ENCODE data around the gene PRSS35.
"Not testable (repeated sequence)": the region's sequence is repeated elsewhere in the genome, so short reads cannot be mapped to it uniquely, and the experiment has no call there.

PRSS35 gene

DNA sequence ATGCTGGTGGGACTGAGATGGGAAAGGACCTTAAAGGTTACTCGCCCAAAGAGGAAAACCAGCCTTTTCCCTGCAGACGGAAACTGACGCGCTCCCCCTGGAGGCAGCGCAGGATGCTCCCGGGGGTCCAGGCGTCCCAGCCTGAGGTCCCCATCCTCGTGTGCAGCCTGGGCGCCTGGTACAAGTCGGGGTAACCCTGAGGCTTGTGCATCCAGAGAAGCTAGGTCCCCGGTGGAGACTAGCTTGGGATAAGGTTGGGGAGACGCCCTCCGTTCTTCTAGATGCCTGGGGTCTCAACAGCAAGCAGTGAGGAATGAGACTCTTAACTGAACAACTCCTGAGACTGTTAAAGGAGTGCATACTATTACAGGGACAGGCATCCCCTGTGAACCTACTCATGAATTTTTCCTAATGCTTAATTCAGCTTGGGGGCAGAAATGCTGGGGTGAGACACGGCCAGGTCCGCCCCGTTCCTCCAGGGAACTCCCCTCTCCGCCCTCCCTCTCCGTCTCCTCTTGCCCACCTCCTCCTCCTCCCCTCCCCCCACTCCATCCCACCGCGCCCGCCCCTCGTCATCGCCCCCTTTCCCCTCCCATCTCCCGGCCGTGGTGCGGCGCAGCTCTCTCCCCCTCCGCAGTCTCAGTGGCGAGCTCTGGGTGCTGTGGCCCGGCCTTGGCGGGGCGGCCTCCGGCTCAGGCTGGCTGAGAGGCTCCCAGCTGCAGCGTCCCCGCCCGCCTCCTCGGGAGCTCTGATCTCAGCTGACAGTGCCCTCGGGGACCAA is at the start of gene PRSS35:
TSS of gene PRSS35 (plus strand) at position 634 of the 781 bp plus-strand sequence. CDS start 10,908 bp downstream, outside the sequence.
- DNase-seq (ENCODE audit: low read depth in 2 of 2) = no peak

GRCh38 chr6:83463886-83464285 is 48.4 kb upstream of the PRSS35 start:
- DNase-seq (ENCODE audit: low read depth in 2 of 2) = no peak

DNA sequence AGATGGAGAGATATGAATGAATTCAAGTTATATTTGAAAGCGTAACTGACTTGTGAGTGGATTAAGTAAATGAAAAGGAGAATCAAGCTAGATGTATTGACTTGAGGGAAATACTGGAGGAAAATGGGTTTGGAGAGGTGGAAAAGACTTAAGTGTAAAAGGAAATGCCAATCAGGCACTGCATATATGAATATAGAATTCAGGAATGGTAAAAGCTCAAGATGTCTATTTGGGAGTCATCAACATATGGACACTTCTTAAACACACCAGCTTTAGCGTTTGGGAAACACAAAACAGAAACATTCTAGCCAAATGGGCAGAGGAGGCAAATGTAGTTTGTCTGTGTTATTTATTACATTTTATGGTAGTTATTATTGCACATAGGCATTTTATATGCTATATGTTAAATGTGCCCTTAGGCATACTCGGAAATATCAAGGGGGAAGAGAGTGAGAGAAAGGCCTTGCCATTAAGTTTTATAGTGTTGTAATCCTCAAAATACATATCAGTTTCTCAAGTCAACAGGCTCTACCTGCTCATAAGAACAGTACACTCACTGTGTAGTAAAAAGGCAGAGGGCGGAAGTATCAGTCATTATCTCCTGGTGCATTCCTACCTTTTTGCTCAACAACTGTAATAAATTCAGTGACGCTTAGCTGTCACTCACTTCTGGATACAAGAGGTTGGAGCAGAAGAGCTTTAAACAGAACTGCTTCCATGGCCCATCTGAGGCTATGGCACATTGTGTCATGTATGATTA is 47.8 kb upstream of the PRSS35 start:
- no peak for DNase-seq (ENCODE audit: low read depth in 2 of 2)

DNA sequence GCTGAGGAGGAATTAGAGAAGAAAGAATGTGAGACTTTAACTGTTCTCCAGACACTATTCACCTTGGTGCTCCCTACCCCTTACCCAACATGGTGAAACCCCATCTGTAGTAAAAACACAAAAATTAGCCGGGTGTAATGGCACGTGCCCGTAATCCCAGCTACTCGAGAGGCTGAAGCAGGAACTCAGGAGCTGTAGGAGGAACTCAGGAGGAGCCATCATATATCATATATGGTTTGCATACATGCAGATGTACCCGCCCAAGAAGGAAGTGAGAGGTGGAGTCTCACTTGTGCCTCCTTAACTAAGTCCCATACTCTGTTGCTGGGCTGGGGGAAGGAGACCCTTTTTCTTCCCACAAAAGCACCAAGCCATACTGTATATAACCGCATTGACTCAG is 46.0 kb upstream of the PRSS35 start:
- DNase-seq (ENCODE audit: low read depth in 2 of 2) = no peak

- DNase-seq (ENCODE audit: low read depth in 2 of 2) = no peak
These were observed 44.7 kb upstream of the PRSS35 start for GRCh38 chr6:83467620-83468036.

GRCh38 chr6:83470001-83470400 is 42.3 kb upstream of the PRSS35 start:
- DNase-seq (ENCODE audit: low read depth in 2 of 2) = no peak

GRCh38 chr6:83470587-83470986 is 41.7 kb upstream of the PRSS35 start:
- DNase-seq (ENCODE audit: low read depth in 2 of 2) = no peak

DNA sequence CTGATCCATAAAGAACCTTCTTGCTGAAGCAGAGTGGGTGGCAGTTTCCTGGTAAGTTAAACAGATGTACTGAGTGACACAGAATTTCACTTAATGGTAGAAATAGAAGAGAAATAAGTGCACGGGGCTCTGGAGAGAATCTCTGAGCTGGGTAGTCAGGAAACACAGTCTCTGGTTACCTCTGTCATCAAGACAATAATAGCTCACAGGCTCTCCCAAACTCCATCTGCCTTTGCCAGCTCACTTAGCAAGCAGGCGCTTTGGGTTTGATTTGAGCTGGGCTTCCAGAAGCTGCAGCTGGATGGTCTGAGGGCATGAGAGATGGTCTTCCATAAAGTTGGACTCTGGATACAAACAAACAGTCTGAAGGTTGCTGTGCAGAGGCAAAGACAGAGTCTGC is 39.6 kb upstream of the PRSS35 start:
- no peak for DNase-seq (ENCODE audit: low read depth in 2 of 2)

- DNase-seq (ENCODE audit: low read depth in 2 of 2) = no peak
These were observed 38.0 kb upstream of the PRSS35 start for GRCh38 chr6:83474309-83474708.

GRCh38 chr6:83476971-83477370 is 35.4 kb upstream of the PRSS35 start:
- no peak for DNase-seq (ENCODE audit: low read depth in 2 of 2)

DNA sequence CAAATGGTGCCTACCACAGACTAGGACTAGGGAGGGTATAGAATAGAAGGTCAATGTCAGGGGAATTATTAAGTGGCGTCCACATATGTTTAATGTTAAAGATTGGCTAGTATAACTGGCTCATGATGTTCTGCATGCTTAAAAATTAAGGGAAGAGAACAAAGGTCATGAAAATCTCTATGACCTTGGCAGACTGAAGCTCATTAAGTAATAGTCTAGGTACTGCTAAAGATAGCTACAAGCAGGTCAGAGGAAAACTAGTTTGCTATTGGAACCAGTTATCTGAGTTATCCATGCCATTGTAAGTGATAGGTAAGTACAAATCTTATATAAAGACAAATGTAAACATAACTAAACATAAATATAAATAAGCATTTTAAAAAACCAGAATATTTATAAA is 32.9 kb upstream of the PRSS35 start:
- no peak for DNase-seq (ENCODE audit: low read depth in 2 of 2)

DNA sequence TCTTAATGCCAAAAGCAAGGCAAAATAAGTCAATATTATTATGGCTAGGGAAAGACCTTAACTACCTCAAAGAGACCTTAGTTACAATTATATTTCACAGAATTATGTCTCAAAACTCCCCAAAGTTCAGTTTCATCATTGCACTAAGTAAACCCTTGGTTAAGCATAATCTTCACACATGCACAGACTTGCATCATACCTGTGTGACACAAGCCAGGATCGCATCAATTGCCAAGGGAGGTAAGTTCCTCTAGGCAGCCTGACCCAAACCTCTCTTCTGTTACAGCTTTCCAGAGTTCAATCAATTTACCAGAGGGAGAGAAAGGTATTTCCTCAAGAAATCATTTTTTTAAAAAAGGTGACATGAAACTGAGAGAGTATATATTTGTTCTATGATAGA is 31.9 kb upstream of the PRSS35 start:
- DNase-seq (ENCODE audit: low read depth in 2 of 2) = no peak

DNA sequence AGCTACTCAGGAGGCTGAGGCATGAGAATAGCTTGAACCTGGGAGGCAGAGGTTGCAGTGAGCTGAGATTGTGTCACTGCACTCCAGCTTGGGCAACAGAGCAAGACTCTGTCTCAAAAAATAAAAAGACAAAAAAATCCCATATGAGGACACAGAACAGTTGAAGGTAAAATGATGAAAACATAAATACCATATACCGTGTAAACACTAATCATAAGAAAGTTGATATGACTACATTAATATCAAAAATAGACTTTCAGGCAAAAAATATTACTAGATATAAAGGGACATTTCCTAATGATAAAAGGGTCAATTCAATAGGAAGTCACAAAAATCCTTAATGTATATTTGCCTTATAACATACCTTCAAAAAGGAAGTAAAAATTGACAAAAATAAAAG is 30.4 kb upstream of the PRSS35 start:
- DNase-seq (ENCODE audit: low read depth in 2 of 2) = not testable (repeated sequence)

- no peak for DNase-seq (ENCODE audit: low read depth in 2 of 2)
These were observed 23.9 kb upstream of the PRSS35 start for GRCh38 chr6:83488448-83488847.

- no peak for DNase-seq (ENCODE audit: low read depth in 2 of 2)
These were observed 23.5 kb upstream of the PRSS35 start for GRCh38 chr6:83488861-83489260.

GRCh38 chr6:83490217-83490807 is 22.0 kb upstream of the PRSS35 start:
- no peak for DNase-seq (ENCODE audit: low read depth in 2 of 2)

DNA sequence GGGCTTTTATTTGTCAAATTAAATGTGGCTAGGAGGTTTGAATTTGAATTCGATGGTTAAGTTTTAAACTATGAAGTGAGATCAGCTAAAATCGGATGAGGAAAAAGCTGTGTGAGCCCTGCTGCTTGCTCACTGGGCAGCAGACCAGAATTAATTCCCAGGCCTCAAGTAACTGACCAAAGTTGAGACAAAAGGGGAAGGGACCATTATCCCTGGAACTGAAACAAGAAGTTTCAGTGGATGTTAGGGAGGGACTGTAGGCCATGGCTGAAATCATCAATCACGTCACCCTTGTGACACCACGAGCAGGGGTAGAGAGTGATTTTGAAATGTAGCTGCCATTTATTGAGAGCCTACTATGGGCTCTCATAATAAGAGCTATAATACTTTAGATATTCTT is 7.0 kb upstream of the PRSS35 start:
- DNase-seq (ENCODE audit: low read depth in 2 of 2) = no peak

GRCh38 chr6:83509441-83509840 is 2.9 kb upstream of the PRSS35 start:
- DNase-seq (ENCODE audit: low read depth in 2 of 2) = no peak

DNA sequence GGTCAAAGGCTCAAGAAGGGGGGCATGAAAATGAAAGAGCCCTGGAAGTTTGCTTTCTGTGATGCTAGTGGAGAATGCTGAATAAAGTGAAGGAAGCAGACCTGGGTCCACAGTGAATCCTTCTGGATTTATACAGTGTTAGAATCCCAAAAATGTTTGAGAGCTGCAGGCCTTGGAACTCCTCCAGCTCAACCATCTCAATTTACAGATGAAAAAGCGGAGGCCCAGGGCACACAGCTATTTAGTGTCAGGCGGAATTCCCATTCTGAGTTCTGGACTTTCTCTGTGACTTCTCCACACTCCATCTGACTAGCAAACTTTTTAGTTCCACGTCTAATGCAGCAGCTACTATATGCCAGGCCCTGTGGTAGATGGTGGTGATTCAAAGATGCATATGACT is 1.5 kb upstream of the PRSS35 start:
- DNase-seq (ENCODE audit: low read depth in 2 of 2) = no peak

DNA sequence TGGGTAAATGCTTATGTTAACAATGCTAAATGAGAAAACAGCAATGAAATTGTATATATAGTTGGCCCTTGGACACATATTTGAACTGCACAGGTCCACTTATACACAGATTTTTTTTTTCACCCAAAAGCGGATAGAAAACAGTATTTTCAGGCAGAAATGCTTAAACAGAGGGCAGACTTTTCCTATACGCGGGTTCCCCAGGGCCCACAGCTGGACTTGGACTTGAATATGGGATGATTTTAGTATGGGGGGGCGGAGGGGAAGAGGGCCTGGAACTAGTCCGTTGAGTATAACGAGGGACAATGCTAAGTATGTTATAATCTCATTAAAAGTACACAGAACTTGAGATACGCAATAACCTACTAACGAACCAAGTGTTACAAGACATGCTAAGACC is 1.1 kb upstream of the PRSS35 start:
- no peak for DNase-seq (ENCODE audit: low read depth in 2 of 2)

DNA sequence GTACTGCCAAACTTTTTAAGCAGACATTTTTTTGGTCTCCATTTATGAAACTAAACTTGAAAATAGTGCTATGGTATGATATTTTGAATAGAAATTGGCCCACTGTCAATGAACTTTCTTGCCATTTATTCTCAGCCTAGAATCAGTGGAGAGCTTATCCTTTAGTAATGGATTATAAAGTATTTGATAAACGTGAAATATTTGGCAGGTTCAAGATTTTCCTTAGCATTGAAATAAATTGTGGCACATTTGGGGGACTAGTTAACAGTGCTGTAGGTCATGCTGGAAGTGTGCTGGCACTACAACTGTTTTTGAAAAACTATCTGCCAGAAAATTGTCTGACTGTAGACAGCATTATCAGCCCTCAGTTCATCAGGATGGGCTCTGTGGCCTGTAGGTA is 2.1 kb downstream of the PRSS35 start:
- DNase-seq (ENCODE audit: low read depth in 2 of 2) = no peak

DNA sequence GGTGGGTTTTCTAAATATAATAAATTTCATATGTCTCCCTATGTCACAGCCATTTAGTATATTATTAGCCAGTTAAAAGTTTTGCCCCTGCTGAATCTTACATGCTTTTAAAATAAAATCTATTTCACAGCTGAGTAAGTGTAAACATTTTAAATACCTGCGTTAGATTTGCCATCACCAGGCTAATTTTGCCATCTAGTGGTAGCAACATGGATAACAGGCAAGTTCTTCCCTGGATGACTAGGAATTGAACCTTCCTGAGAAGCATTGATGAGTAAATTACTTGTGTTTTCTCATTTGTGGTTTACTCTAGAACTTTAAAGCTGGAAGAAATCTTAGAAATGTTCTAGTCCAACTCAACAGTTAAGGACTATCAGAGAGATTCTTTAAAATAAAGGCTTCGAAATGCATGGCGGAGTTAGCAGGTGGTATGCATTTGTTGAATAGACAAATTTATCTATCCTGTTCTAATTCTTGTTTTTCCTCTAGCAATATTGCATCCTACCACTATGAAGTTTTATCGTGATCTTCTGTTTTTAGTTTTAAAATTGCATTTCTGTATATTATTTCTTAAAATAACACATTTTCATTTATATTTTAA is 2.6 kb downstream of the PRSS35 start:
- DNase-seq (ENCODE audit: low read depth in 2 of 2) = no peak

Data from stimulated activated CD4-positive, alpha-beta T cell treated with anti-CD3 and anti-CD28 coated beads, Interleukin-1b, Interleukin-23, amount 100 ng/mL, for 1 hour (primary cell).